Adrenal gland (tissue), 12 donors: ENCODE results near the gene LRRC8C. TPM values are rescaled to one million over a fixed set of nuclear protein-coding genes. Genes with fewer than 3 reads are reported as not detected.

Experiments used
- DNase-seq, 7 donors: peaks; one replicate each; pipeline ENCODE4 v3.0.0-alpha.2; 2019 to 2020
- H3K27ac ChIP-seq, 5 donors: fragments of 200-600 bp; sonication (generic) in 4 of 5; 1 replicate in 3 of 5; 2 replicates in 2 of 5; pipeline versions ENCODE4 v1.5.1 to v1.8.0; 2016 to 2020; ENCODE audit warnings: mild to moderate bottlenecking in 1 of 5
- H3K27me3 ChIP-seq: fragments of 200-600 bp; 2 replicates; pipeline ENCODE4 v1.8.0; 2021
- H3K36me3 ChIP-seq, 2 donors: fragments of 200-600 bp; replicated peaks in 1 of 2; 1 replicate in 1 of 2; 2 replicates in 1 of 2; pipeline versions ENCODE4 v1.5.1 to v1.8.0; 2018 to 2022
- H3K4me1 ChIP-seq, 2 donors: fragments of 200-600 bp; replicated peaks in 1 of 2; 1 replicate in 1 of 2; 2 replicates in 1 of 2; pipeline versions ENCODE4 v1.5.1 to v1.8.0; 2018 to 2021
- H3K4me3 ChIP-seq, 4 donors: fragments of 200-600 bp; sonication (generic) in 3 of 4; one replicate each; pipeline ENCODE4 v1.5.1; 2016 to 2018
- H3K9me3 ChIP-seq, 3 donors: fragments of 200-600 bp; sonication (generic) in 1 of 3; replicated peaks in 1 of 3; 1 replicate in 2 of 3; 2 replicates in 1 of 3; pipeline versions ENCODE4 v1.5.1 to v1.8.0; 2016 to 2021
- POLR2A ChIP-seq, 2 donors: fragments of 450-650 bp; IDR thresholded peaks; one replicate each; pipeline ENCODE4 v1.6.1; 2017; ENCODE audit warnings: antibody characterized with exemption in 2 of 2, mild to moderate bottlenecking in 2 of 2, moderate library complexity in 1 of 2
- WGBS, 4 donors: extraction: QIAGEN DNeasy Blood & Tissue Kit in 2 of 4; methylation state at CpG; one replicate each; pipeline versions ENCODE4 v1.1.5 to v1.1.7; 2013 to 2017; 5-methylcytosine and 5-hydroxymethylcytosine counted together
- intact Hi-C, 2 donors: fragments of 100-400 bp; cut with DNase I; formaldehyde crosslinking; loops; one replicate each; pipeline versions ENCODE4 v1.14.1 to v1.15.0; 2022 to 2023
- polyA plus RNA-seq, 3 donors: library from polyadenylated mRNA; stranded (reverse); fragments of 200-250 nt in 2 of 3; fragments of 350-450 nt in 1 of 3; fragmentation: Illumina TruSeq in 1 of 3; extraction: RNeasy Lipid Tissue Mini Kit (QIAGEN cat#74804) in 1 of 3; gene quantifications; one replicate each; pipeline ENCODE4 v1.2.3, GENCODE V29; 2013 to 2014
- total RNA-seq, 9 donors: library from RNA; depleted of rRNA in 4 of 9; stranded (reverse); fragments of >200 nt in 4 of 9; fragments of 120-200 nt in 1 of 9; fragmentation: NEBNext Ultra II Directional in 1 of 9; extraction: Animal tissue kit (Norgen Biotek cat#: 25700) in 1 of 9; gene quantifications; one replicate each; pipeline versions ENCODE4 v1.1.0 to v1.2.4, GENCODE V29; 2013 to 2023
- TF ChIP-seq, protein P1 (sequence below), 6 experiments: fragments of 450-650 bp in 4 of 6; fragments of 200-600 bp in 2 of 6; sonication (generic) in 1 of 6; IDR thresholded peaks; 1 replicate in 5 of 6; 2 replicates in 1 of 6; pipeline versions ENCODE4 v1.5.1 to v1.8.0; 2016 to 2021; ENCODE audit warnings: antibody characterized with exemption in 6 of 6, mild to moderate bottlenecking in 2 of 6, moderate library complexity in 1 of 6
- donor health status: healthy with polysubstance abuse.
- donor health status: Bipolar disorder and iron deficiency.
- donor health status: DM: yes; HTN: yes; CAD: no.
- donor health status: DM: no; HTN: no; CAD: no.
- donor health status: DM: no; HTN: no; CAD: no.
- donor health status: DM: yes; HTN: yes; CAD: no.

Gene LRRC8C
- total and polyA plus RNA-seq, 12 donors: 6.5 to 33.6 (median 11.9) TPM

DNA sequence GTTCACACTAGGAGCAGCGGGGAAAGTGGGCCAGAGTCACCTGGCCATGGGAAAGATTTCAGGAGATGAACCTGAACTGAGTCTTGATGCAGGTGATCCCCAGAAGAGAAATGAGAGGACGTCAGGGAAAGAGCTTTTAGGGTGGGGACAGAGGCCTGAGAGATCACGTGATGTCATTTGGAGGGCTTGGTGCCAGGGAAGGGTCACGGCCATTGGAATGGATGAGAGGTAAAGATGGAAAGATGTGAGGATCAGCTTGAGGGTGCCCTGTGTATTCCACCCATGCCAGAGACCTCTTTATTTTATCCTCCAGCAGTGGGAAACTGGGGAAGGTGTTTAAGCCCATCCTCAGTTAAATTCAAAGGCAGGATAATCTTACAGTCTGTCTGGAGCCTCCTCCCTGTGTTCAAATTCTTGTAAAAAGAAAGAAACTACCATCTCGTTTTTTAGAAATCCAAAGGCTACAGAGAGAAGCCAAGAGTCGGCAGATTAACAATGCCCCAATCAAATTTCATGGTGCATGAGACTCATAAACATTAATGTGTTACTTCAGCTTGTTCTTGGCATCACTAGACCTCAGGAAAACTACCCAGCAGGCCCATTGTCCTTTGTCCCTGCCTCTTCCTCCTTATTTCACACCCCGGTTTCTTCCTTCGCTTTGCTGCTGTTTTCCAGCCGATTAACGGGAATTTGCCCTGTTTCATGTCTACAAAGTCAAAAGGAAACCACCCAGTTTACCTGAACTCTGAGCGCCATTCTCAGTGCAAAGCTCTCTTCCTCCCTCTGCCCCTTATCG is 94.8 kb downstream of the LRRC8C start:
- H3K36me3 ChIP-seq: no peaks in the 10 kb centered on the region
- H3K27ac ChIP-seq: no peak overlapping the region
- 73 to 87% (median 84%) methylated on average over 12 of the region's 12 CpGs for WGBS, 4 donors
- H3K4me3 ChIP-seq: no peak overlapping the region
- H3K4me1 ChIP-seq: no peaks in the 10 kb centered on the region
- H3K27me3 ChIP-seq: no peaks in the 10 kb centered on the region
- TF ChIP-seq, protein P1, sequence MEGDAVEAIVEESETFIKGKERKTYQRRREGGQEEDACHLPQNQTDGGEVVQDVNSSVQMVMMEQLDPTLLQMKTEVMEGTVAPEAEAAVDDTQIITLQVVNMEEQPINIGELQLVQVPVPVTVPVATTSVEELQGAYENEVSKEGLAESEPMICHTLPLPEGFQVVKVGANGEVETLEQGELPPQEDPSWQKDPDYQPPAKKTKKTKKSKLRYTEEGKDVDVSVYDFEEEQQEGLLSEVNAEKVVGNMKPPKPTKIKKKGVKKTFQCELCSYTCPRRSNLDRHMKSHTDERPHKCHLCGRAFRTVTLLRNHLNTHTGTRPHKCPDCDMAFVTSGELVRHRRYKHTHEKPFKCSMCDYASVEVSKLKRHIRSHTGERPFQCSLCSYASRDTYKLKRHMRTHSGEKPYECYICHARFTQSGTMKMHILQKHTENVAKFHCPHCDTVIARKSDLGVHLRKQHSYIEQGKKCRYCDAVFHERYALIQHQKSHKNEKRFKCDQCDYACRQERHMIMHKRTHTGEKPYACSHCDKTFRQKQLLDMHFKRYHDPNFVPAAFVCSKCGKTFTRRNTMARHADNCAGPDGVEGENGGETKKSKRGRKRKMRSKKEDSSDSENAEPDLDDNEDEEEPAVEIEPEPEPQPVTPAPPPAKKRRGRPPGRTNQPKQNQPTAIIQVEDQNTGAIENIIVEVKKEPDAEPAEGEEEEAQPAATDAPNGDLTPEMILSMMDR (IDR thresholded peaks at IDR 0.05): no peak
- no peak for TF ChIP-seq POLR2A (IDR thresholded peaks at IDR 0.05)
- DNase-seq: no peak
- intact Hi-C loops: no loop called here
- no peaks in the 10 kb centered on the region for H3K9me3 ChIP-seq

DNA sequence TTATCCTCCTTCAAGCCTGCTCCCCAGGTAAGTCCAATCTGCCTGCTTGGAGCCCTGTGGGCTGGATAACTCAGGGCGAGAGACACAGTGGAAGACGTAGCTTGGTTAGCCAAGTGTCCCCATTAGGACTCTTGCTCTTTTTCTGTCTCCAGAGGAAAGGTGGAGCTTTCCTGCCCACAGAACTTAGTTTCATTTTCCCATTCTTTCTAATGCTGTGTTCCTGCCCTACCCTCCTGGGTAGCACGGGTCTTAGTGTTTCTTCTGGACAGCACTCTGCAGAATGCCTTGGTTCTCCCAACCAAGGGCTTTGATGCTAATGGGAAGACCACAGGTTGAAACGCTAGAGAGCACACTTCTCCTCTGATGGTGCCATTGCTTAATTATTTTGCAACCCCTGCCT is 95.5 kb downstream of the LRRC8C start:
- H3K27me3 ChIP-seq: no peaks in the 10 kb centered on the region
- no peak overlapping the region for H3K4me3 ChIP-seq
- WGBS, 4 donors: 72 to 95% (median 82%) methylated on average over 4 of the region's 4 CpGs
- H3K4me1 ChIP-seq: no peaks in the 10 kb centered on the region
- DNase-seq: no peak
- H3K9me3 ChIP-seq: no peaks in the 10 kb centered on the region
- intact Hi-C loops: no loop called here
- H3K36me3 ChIP-seq: no peaks in the 10 kb centered on the region
- TF ChIP-seq, protein P1 (IDR thresholded peaks at IDR 0.05): no peak
- no peak overlapping the region for H3K27ac ChIP-seq

- no peak for DNase-seq
- Histone ChIP-seq H3K36me3 (no peaks in the 10 kb centered on the region), H3K9me3 (no peaks in the 10 kb centered on the region), H3K27ac (no peak overlapping the region), H3K4me3 (no peak overlapping the region), H3K27me3 (no peaks in the 10 kb centered on the region), H3K4me1 (no peaks in the 10 kb centered on the region)
- TF ChIP-seq POLR2A (IDR thresholded peaks at IDR 0.05): no peak
- TF ChIP-seq, protein P1 (IDR thresholded peaks at IDR 0.05): no peak
- 88 to 98% (median 92%) methylated on average over 1 of the region's 1 CpG for WGBS, 4 donors
- intact Hi-C loops: no loop called here
These were observed 99.3 kb downstream of the LRRC8C start for GRCh38 chr1:89732206-89732605.

DNA sequence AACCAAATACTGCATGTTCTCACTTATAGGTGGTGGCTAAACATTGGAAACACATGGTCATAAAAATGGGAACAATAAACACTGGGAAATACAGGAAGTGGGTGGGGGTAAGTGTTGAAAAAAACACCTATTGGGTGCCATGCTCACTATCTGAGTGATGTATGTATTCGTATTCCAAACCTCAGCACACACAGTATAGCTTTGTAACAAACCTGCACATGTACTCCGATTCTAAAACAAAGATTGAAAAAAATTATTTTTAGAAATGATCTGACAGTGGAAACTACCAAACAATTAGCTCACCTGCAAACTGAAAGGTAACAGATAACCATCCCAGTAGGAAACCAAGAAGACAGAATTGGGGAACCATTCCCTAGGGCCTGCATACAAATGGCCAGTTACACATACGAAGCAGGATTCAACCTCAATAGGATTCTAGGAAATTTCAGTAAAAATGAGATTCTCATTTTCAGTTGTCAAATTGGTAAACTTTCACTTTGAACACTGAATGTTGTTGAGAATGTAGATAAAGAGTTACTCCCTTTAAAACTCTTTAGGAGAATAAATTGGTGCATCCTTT is 99.8 kb downstream of the LRRC8C start:
- intact Hi-C loops: no loop called here
- TF ChIP-seq, protein P1 (IDR thresholded peaks at IDR 0.05): no peak
- TF ChIP-seq POLR2A (IDR thresholded peaks at IDR 0.05): no peak
- Histone ChIP-seq H3K27me3 (no peaks in the 10 kb centered on the region), H3K27ac (no peak overlapping the region), H3K36me3 (no peaks in the 10 kb centered on the region), H3K9me3 (no peaks in the 10 kb centered on the region), H3K4me1 (no peaks in the 10 kb centered on the region), H3K4me3 (no peak overlapping the region)
- no peak for DNase-seq
- 74 to 83% (median 79%) methylated on average over 3 of the region's 3 CpGs for WGBS, 4 donors
